Hepatocyte (in vitro differentiated cells): Measurements from ENCODE around the gene DDC.

Source experiments
- CTCF ChIP-seq: fragments of 200-600 bp; sonication (generic); IDR thresholded peaks from 2 replicates; pipeline ENCODE4 v1.5.1; 2016; ENCODE audit warnings: antibody characterized with exemption, mild to moderate bottlenecking; ENCODE audit not compliant: poor library complexity
- EZH2 ChIP-seq: fragments of 200-600 bp; sonication (generic); IDR thresholded peaks from 2 replicates; pipeline ENCODE4 v1.6.1; 2016; ENCODE audit warnings: antibody characterized with exemption, mild to moderate bottlenecking, borderline replicate concordance
- EZH2phosphoT487 ChIP-seq: fragments of 200-600 bp; sonication (generic); IDR thresholded peaks from one replicate; pipeline ENCODE4 v1.6.1; 2018; ENCODE audit warnings: antibody characterized with exemption, mild to moderate bottlenecking, low read depth, moderate library complexity; ENCODE audit not compliant: unreplicated experiment, severe bottlenecking

DNA sequence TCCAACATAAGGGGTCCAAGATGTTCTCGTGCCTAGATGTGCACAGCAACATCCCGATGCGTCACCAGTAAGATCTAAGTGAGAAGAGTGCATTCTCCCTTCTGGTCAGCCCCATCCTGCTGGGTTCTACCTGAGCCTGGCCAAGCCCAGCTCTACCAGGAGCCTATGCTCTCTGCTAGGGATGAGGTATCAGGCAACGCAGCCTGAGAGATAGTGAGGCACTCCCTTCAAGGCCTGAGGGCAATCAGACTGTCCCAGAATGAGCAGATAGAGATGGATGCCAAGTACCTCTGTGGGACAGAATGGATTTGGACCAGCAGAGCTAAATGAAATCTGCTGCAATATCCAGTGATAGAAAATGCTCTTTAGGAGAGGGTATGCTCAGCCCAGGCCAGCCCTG is 26.7 kb downstream of the DDC start:
- TF ChIP-seq CTCF (no peak), EZH2phosphoT487 (no peak), EZH2 (no peak)
